ENCODE data around the gene CPNE8. TPM values are rescaled to one million over a fixed set of nuclear protein-coding genes. Genes with fewer than 3 reads are reported as not detected.

The CPNE8 gene
- total RNA-seq, 1 donor from 2014 or later = 1.7 TPM

- no peak for DNase-seq (ENCODE audit: low spot score, unreplicated experiment)
- H3K27ac Mint-ChIP-seq = peak overlapping the region; percentile 0
- no peaks in the 10 kb centered on the region for H3K36me3 Mint-ChIP-seq (ENCODE audit: insufficient read depth)
- TF ChIP-seq CTCF (IDR thresholded peaks at IDR 0.05; ENCODE audit: unreplicated experiment) = no peak
- no peaks in the 10 kb centered on the region for H3K27me3 Mint-ChIP-seq
- H3K4me1 Mint-ChIP-seq (ENCODE audit: low read depth) = peaks cover 3% of the 10 kb centered on the region
- peaks cover 9% of the 10 kb centered on the region for H3K9me3 Mint-ChIP-seq (ENCODE audit: low read depth)
- H3K4me3 Mint-ChIP-seq (ENCODE audit: low read depth) = no peak overlapping the region
Observed at GRCh38 chr12:38886931-38887330, 18.5 kb downstream of the CPNE8 start.

GRCh38 chr12:38886064-38886463, 19.3 kb downstream of the CPNE8 start:
- DNase-seq (ENCODE audit: low spot score, unreplicated experiment) = no peak
- H3K27ac Mint-ChIP-seq = no peak overlapping the region
- TF ChIP-seq CTCF (IDR thresholded peaks at IDR 0.05; ENCODE audit: unreplicated experiment) = no peak
- no peaks in the 10 kb centered on the region for H3K36me3 Mint-ChIP-seq (ENCODE audit: insufficient read depth)
- no peak overlapping the region for H3K4me3 Mint-ChIP-seq (ENCODE audit: low read depth)
- no peaks in the 10 kb centered on the region for H3K4me1 Mint-ChIP-seq (ENCODE audit: low read depth)
- no peaks in the 10 kb centered on the region for H3K27me3 Mint-ChIP-seq
- H3K9me3 Mint-ChIP-seq (ENCODE audit: low read depth) = peaks cover 6% of the 10 kb centered on the region

GRCh38 chr12:38884666-38885065, 20.7 kb downstream of the CPNE8 start:
- no peak for TF ChIP-seq CTCF (IDR thresholded peaks at IDR 0.05; ENCODE audit: unreplicated experiment)
- peaks cover 1% of the 10 kb centered on the region for H3K4me1 Mint-ChIP-seq (ENCODE audit: low read depth)
- no peaks in the 10 kb centered on the region for H3K27me3 Mint-ChIP-seq
- H3K36me3 Mint-ChIP-seq (ENCODE audit: insufficient read depth) = no peaks in the 10 kb centered on the region
- no peak for DNase-seq (ENCODE audit: low spot score, unreplicated experiment)
- H3K9me3 Mint-ChIP-seq (ENCODE audit: low read depth) = peaks cover 6% of the 10 kb centered on the region
- H3K4me3 Mint-ChIP-seq (ENCODE audit: low read depth) = no peak overlapping the region
- H3K27ac Mint-ChIP-seq = no peak overlapping the region

- Mint-ChIP-seq H3K27ac (no peak overlapping the region), H3K36me3 (ENCODE audit: insufficient read depth) (no peaks in the 10 kb centered on the region), H3K4me1 (ENCODE audit: low read depth) (peaks cover 1% of the 10 kb centered on the region), H3K4me3 (ENCODE audit: low read depth) (no peak overlapping the region), H3K9me3 (ENCODE audit: low read depth) (no peaks in the 10 kb centered on the region), H3K27me3 (no peaks in the 10 kb centered on the region)
- TF ChIP-seq CTCF (IDR thresholded peaks at IDR 0.05; ENCODE audit: unreplicated experiment) = no peak
- no peak for DNase-seq (ENCODE audit: low spot score, unreplicated experiment)
Observed at GRCh38 chr12:38883629-38884134, 21.7 kb downstream of the CPNE8 start.

- H3K9me3 Mint-ChIP-seq (ENCODE audit: low read depth) = no peaks in the 10 kb centered on the region
- H3K36me3 Mint-ChIP-seq (ENCODE audit: insufficient read depth) = no peaks in the 10 kb centered on the region
- H3K27me3 Mint-ChIP-seq = no peaks in the 10 kb centered on the region
- no peak overlapping the region for H3K27ac Mint-ChIP-seq
- no peak for DNase-seq (ENCODE audit: low spot score, unreplicated experiment)
- no peak overlapping the region for H3K4me3 Mint-ChIP-seq (ENCODE audit: low read depth)
- no peak for TF ChIP-seq CTCF (IDR thresholded peaks at IDR 0.05; ENCODE audit: unreplicated experiment)
- H3K4me1 Mint-ChIP-seq (ENCODE audit: low read depth) = peaks cover 1% of the 10 kb centered on the region
Observed at GRCh38 chr12:38880288-38880687, 25.1 kb downstream of the CPNE8 start.

Data from progenitor cell of endocrine pancreas (in vitro differentiated cells).